ENCODE data around the gene RRBP1.

DNA sequence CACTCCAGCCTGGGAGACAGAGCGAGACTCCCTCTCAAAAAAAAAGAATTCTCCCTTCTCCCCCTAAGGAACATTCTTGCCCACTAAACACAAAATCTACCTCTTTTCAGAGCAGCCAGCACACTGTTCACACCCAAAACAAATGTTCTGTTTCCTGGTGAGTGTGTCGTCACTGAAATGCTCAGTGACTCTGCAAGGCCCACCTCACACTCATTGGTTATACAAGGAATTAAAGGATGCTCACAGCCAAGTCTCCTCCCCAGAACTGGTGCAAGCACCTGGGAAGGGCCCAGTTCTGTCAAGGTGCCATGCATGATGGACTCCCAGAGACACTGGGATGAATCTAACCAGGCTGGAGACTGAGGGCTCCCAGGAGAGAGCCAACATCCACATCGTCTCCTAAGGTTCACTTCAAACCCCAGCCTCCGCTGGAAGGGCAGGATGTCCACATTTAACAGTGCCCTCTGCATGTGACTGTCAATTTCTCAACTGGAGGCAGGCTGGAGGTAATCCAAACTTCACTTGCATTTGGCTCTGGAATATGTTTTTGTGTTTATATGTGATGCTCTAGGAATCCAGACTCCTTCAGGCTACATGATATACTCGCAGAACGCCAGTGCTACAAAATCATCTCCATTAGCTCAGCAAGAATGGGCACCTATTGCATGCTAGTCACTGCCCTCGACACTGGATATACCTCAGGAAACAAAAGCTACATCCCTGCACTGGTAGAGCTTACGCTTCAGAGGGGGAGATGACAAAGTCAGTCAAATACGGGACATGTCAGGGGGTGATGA is 7.1 kb downstream of the RRBP1 start:
- TF ChIP-seq, protein P1, sequence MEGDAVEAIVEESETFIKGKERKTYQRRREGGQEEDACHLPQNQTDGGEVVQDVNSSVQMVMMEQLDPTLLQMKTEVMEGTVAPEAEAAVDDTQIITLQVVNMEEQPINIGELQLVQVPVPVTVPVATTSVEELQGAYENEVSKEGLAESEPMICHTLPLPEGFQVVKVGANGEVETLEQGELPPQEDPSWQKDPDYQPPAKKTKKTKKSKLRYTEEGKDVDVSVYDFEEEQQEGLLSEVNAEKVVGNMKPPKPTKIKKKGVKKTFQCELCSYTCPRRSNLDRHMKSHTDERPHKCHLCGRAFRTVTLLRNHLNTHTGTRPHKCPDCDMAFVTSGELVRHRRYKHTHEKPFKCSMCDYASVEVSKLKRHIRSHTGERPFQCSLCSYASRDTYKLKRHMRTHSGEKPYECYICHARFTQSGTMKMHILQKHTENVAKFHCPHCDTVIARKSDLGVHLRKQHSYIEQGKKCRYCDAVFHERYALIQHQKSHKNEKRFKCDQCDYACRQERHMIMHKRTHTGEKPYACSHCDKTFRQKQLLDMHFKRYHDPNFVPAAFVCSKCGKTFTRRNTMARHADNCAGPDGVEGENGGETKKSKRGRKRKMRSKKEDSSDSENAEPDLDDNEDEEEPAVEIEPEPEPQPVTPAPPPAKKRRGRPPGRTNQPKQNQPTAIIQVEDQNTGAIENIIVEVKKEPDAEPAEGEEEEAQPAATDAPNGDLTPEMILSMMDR (IDR thresholded peaks at IDR 0.05), result no peak
- TF ChIP-seq ZFX (IDR thresholded peaks at IDR 0.05; ENCODE audit: borderline replicate concordance), result no peak
